Measurements from ENCODE around the gene TBX19.

The TBX19 gene

DNA sequence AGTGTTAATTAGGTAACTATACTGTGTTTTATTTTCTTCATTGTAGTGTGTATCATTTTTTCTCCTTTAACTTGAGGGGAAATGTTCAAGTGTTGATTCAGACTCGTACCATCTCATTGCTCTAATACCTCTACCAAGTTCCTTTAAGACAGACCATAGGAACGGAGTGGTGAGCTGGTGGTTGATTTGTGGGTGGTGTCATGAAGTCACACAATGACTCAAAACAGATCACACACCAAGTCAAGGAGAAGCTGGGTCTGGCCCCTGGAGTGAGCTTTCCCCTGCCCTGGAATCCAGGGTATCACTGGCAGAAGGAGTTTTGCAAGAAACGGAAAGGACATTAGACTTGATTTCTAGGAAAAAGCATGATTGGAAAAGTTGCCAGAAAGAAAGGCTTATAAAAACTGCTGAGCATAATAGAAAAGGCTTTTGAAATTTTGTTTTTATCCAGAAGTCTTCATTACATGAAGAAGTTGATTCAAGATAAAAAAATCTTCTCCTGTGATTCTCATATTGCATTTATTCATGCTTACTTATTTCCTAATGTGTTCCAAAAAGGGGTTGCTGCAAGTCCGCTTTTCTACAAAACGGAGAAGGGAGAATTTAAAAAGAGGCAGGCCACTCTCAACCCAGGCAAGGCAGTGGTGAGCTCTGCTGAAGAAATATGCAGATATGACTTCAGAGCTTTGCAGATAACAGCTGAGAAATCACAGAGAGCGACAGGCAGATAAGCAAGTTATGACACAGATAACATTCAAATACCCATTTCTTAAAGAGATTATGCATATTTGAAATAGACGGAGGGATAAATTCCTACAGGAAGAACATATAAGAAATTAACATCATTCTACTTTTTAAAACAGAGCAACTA is 79.7 kb downstream of the TBX19 start:
- no peak for DNase-seq (ENCODE audit: low spot score)

DNA sequence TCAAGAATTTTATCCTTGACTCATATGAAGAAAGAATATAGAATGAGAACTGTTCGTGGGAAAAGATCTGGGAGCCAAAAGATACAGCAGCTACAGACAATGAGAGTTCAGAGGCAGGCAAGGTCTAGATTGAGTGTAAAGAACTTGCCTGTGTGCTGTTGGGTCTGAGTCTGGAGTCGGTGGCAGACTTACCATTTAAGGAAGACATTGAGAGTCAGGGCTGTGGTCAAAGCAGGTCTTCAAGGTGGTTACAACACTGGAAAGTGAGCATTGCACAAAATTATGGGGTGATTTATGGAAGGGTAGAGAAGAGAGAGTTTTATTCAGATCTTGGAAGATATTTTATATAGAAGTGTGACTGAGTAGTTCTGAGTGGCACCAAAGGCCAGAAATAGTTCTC is 80.6 kb downstream of the TBX19 start:
- no peak for DNase-seq (ENCODE audit: low spot score)

DNA sequence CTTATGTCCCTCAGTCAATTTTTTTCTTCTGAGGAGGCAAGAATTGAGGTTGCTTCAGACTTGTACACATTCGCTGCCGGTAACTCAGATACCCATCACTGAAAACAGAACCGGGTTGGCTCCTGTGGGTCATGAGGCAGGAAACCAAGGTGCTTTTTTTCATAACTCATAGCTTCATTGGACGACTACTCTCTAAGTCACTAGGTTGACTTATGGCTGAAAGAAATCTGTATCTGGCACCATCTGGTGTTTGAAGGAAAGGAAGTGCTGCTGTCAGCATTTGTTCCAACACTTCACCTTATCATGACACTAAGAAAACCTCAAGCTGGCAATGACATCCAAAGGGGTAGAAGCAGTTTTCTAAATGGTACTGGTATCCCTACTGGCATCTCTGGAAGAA is 82.3 kb downstream of the TBX19 start:
- DNase-seq (ENCODE audit: low spot score), result no peak

Data from HuH-7.5 (cell line).